ENCODE measurements around the gene NQO2.
"Not testable (repeated sequence)": the region's sequence is repeated elsewhere in the genome, so short reads cannot be mapped to it uniquely, and the experiment has no call there.

NQO2 gene

DNA sequence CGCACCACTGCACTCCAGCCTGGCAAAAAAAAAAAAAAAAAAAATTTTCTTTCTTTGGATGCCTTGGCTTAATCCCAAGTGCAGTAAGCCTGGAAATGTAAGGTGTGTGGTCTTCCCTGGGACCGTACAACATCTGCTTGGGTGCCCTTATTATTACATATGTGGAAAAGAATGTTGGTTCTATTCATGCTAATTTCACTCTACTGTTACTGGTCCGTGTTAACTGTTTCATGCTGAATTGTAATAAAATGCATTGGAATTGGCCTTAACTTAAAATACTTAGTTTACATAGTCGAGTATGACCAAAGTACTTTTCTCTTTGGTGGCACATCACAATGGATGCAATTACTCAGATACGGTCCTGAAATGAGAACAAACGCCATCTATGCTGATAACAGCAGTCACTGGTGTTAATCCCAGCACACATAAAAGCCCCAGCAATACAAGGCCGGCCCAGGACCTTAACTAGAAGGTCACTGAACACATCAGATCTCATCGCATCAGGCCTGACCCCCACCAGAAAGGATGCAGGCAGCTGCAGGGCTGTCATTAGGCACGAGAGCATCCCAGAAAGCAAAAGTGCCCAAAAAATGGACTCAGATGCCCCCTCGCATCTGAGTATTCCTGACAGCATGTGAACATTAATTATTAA is 29.5 kb upstream of the NQO2 start:
- no peak for DNase-seq (ENCODE audit: low read depth in 2 of 2)

- DNase-seq (ENCODE audit: low read depth in 2 of 2): peak in 1 of 2 donors; percentile 43
These were observed 28.8 kb upstream of the NQO2 start for GRCh38 chr6:2970753-2971419.

GRCh38 chr6:2971420-2972218 is 28.1 kb upstream of the NQO2 start, which contains the start of gene SERPINB6:
Gene SERPINB6, minus strand, starts transcription at chr6:2971567. Its CDS starts 12,235 bp downstream, at chr6:2959332.
- DNase-seq (ENCODE audit: low read depth in 2 of 2): no peak

DNA sequence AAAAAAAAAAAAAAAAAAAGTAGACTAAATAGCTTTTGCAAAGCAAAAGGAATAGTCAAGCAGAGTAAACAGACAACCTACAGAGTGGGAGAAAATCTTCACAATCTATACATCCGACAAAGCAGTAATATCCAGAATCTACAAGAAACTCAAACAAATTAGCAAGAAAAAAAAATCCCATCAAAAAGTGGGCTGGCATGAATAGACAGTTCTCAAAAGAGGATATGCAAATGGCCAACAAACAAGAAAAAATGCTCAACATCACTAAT is 27.5 kb upstream of the NQO2 start:
- DNase-seq (ENCODE audit: low read depth in 2 of 2): not testable (repeated sequence)

DNA sequence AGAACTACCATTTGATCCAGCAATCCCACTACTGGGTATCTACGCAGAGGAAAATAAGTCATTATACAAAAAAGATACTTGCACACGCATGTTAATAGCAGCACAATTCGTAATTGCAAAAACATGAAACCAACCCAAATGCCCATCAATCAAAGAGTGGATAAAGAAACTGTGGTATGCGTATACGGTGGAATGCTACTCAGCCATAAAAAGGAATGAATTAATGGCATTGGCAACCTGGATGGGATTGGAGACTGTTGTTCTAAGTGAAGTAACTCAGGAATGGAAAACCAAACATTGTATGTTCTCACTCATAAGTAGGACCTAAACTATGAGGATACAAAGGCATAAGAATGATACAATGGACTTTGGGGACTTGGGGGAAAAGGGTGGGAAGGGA is 27.0 kb upstream of the NQO2 start:
- not testable (repeated sequence) for DNase-seq (ENCODE audit: low read depth in 2 of 2)

GRCh38 chr6:2973180-2973579 is 26.5 kb upstream of the NQO2 start:
- DNase-seq (ENCODE audit: low read depth in 2 of 2): not testable (repeated sequence)

- DNase-seq (ENCODE audit: low read depth in 2 of 2): no peak
These were observed 26.0 kb upstream of the NQO2 start for GRCh38 chr6:2973676-2974075.

DNA sequence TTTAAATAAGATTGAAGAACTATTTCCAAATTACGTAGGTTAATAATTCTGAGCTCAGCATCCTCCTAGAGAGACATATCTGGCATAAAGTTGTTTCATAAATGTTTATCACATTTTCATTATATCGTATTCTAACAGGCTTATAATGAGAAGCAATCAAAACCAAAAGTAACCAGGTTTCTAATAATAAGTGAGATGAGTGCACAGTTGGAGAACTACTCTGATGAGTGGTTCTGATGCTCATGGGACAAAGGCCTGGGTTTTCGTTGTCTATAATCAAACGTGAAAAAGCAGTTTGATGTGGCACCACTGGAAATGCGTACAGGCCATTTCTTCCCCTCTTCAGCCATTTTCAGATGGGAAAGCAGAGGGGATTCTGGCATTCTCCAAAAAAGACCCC is 23.6 kb upstream of the NQO2 start:
- DNase-seq (ENCODE audit: low read depth in 2 of 2): no peak

GRCh38 chr6:2976571-2977085 is 23.1 kb upstream of the NQO2 start:
- no peak for DNase-seq (ENCODE audit: low read depth in 2 of 2)

GRCh38 chr6:2977290-2977689 is 22.4 kb upstream of the NQO2 start:
- no peak for DNase-seq (ENCODE audit: low read depth in 2 of 2)

- DNase-seq (ENCODE audit: low read depth in 2 of 2): no peak
These were observed 21.7 kb upstream of the NQO2 start for GRCh38 chr6:2977799-2978590.

- no peak for DNase-seq (ENCODE audit: low read depth in 2 of 2)
These were observed 20.8 kb upstream of the NQO2 start for GRCh38 chr6:2978923-2979322.

DNA sequence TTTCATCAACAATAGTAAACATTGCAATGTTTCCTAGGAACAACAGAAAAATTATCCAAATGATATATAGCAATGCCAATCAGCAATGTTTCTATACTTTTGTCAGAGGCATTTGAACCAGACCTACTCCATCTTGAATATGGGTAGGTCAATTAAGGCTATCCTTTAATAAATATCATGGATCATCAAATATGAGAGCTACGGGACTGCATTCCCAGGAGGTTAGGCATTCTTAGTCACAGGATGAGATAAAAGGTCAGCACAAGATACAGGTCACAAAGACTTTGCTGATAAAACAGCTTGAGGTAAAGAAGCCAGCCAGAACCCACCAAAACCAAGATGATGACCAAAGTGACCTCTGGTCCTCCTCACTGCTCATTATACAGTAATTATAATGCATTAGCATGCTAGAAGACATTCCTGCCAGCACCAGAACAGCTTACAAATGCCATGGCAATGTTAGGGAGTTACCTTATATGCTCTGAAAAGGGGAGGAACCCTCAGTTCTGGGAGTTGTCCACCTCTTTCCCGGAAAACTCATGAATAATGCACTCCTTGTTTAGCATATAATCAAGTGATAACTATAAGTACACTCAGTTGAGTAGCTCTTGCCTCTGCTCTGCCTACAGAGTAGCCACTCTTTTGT is 19.8 kb upstream of the NQO2 start:
- DNase-seq (ENCODE audit: low read depth in 2 of 2): no peak

- DNase-seq (ENCODE audit: low read depth in 2 of 2): no peak
These were observed 19.2 kb upstream of the NQO2 start for GRCh38 chr6:2980465-2980855.

DNA sequence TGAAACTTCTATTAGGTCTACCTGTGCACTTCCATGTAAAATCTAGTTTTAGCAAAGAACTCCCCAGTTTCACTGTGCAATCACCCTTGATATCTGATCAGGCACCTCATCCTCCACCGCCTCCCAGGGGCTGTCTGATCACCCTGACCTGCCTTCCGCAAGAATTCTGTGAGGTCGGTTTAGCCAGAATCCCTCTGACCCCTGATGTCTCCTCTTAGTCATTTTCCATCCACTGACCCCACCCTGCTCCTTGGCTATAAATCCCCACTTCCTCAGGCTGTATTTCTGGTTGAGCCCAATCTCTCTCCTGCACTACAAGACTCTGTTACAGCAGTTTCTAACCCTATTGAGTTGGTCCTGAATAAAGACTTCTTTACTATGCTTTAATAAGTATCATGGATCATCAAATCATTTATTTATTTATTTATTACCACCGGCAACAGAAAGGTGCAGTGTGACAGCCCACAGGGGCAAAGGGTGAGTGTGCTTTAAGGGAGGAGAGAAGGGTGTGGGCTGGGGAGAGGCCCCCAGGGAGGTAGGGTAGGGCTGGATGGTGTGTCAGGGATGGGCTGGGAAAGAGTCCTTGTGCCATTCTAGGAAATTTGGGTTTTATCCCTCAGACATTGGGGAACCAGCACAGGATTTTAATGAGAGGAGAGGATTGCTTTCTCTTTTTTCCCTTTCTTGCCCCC is 17.1 kb upstream of the NQO2 start:
- DNase-seq (ENCODE audit: low read depth in 2 of 2): no peak

DNA sequence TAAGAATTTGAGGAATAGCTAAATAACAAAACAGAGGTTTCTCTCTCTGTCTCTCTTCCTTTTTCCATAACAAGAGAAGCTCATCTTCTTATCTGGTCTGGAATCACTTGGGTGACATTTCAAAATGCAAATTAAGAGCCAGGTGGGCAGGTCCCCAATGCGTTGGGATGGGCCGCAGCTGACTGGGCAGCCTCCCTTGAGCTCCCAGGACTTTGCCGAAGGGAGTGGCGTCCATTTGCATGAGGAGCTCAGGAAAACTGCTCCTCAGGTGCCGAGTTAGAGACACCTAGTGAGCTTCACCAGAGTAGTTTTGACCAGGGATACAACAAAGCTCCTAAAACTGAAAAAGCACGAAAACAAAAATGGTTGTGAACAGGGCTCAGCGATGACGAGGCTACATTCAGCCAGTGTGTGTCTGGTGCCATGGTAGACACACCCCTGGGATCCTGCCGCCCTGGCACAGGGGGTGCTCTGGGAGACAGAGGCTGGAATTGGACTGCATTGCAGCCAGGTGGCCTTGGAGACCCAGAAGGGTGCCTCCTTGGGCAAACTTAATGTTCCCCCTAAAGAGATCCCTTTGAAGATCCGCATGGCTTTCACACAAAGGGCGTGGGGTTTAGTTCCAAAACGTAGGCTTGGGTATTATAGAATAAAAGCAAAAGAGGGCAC is 14.8 kb upstream of the NQO2 start:
- no peak for DNase-seq (ENCODE audit: low read depth in 2 of 2)

DNA sequence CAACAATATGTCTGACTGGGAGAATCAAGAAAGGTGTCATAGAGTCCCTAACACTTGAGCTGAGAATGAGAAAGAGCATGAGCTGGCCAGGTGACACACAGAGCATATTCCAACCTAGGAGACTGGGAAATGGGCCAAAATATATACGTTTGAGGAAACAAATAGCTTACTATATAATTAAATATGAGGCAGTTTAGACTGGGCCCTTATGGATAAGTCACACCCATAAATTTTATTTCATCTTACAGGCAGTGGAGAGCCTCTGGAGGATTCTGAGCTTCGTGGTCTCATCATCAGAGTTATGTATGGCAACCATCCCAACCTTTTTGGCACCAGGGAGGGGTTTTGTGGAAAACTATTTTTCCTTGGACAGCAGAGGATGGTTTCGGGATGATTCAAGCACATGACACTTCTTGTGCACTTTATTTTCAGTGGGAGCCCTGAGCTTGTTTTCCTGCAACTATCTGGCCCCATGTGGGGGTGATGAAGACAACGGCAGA is 12.9 kb upstream of the NQO2 start:
- no peak for DNase-seq (ENCODE audit: low read depth in 2 of 2)

DNA sequence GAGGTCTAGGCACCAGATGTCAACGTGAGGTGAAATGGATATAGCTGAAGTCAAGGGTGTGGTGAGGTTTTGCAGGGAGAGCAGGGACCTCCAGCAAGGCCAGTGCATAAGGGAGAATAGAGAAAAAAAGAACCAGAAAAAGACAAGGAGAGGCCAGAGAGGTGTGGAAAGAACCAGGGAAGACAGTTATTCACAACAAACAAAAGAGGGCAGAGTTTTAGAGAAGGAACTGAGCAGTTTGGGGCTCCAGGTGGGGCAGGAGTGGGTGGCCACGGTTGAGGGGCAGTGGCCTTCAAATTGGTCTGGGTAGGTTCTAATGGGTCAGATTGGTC is 11.6 kb upstream of the NQO2 start:
- DNase-seq (ENCODE audit: low read depth in 2 of 2): no peak

GRCh38 chr6:2988426-2989331 is 11.0 kb upstream of the NQO2 start:
- peak; percentile 51 to 67 for DNase-seq (ENCODE audit: low read depth in 2 of 2)

Data from stimulated activated CD4-positive, alpha-beta T cell treated with anti-CD3 and anti-CD28 coated beads, Interleukin-1b, Interleukin-23, amount 100 ng/mL, for 4 hours (primary cell).